ENCODE measurements around the gene ACE. TPM values are rescaled to one million over a fixed set of nuclear protein-coding genes. Genes with fewer than 3 reads are reported as not detected.
"Not testable (repeated sequence)": the region's sequence is repeated elsewhere in the genome, so short reads cannot be mapped to it uniquely, and the experiment has no call there.

Gene ACE
- total and polyA plus RNA-seq, 4 donors: 1.1 to 6.9 (median 2.4) TPM

DNA sequence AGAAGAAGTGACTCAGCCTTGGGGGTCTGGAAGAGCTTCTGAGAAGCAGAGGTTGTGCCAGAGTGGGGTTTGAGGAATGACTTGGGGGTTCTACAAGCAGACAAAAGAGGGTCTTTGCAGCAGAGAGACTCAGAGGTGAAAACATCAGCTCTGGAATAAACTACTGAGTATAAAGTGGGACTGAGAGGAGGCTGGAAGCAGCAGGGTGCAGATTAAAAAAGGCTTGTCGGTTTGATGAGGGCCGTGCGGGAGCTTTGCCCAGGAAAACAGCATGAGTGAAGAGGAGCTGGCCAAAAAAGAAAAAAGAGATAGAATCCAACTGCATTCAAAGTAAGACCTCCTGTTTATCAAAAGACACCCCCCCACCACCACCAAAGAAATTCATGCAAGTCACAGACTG lies 13.1 kb upstream of the ACE start (continued):
- TF ChIP-seq, protein P1, sequence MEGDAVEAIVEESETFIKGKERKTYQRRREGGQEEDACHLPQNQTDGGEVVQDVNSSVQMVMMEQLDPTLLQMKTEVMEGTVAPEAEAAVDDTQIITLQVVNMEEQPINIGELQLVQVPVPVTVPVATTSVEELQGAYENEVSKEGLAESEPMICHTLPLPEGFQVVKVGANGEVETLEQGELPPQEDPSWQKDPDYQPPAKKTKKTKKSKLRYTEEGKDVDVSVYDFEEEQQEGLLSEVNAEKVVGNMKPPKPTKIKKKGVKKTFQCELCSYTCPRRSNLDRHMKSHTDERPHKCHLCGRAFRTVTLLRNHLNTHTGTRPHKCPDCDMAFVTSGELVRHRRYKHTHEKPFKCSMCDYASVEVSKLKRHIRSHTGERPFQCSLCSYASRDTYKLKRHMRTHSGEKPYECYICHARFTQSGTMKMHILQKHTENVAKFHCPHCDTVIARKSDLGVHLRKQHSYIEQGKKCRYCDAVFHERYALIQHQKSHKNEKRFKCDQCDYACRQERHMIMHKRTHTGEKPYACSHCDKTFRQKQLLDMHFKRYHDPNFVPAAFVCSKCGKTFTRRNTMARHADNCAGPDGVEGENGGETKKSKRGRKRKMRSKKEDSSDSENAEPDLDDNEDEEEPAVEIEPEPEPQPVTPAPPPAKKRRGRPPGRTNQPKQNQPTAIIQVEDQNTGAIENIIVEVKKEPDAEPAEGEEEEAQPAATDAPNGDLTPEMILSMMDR (IDR thresholded peaks at IDR 0.05; ENCODE audit: low read depth, low read length, missing input control): no peak
- TF ChIP-seq NR2F2 (IDR thresholded peaks at IDR 0.05): no peak

DNA sequence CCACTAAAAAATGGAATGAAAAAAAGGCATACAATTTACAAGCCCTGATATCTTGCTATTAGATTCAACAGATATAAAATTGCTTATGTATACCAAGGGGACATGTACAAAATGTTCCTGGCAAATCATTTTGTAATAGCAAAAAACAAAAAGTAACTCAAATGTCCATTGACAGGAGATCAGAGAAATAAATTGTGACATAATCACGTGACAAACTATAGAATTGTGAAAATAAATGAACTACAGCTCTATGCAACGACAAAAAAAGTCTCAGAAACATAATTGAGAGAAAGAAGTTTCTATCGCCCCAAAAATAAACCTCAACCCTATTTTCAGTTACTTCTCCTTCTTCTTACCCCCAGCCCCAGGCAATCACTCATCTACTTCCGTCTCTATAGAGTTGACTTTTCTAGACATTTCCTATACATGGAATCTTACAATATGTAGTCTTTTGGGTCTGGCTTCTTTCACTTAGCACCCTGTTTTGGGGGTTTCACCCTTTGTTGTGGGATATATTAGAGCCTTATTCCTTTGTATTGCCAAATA lies 12.1 kb upstream of the ACE start:
- Histone ChIP-seq H3K36me3 (ENCODE audit: control insufficient read depth in 4 of 4, insufficient read depth in 3 of 4, low read depth in 1 of 4, low read length in 3 of 4) (no peaks in the 10 kb centered on the region), H3K4me1 (ENCODE audit: control insufficient read depth in 4 of 4, insufficient read depth in 4 of 4, low read length in 3 of 4) (no peaks in the 10 kb centered on the region), H3K4me3 (ENCODE audit: low read depth in 1 of 3, low read length in 3 of 3) (no peak overlapping the region), H3K27ac (ENCODE audit: low read depth in 1 of 2, low read length in 2 of 2) (no peak overlapping the region), H3K9ac (ENCODE audit: low read depth in 1 of 2, low read length in 2 of 2) (no peak overlapping the region), H3K9me3 (ENCODE audit: control insufficient read depth in 4 of 4, low read length in 3 of 4) (no peaks in the 10 kb centered on the region), H3K27me3 (ENCODE audit: control insufficient read depth in 4 of 4, insufficient read depth in 4 of 4, low read length in 3 of 4) (no peaks in the 10 kb centered on the region)
- TF ChIP-seq RXRA (IDR thresholded peaks at IDR 0.05) (no peak), SP1 (IDR thresholded peaks at IDR 0.05) (no peak), RAD21 (IDR thresholded peaks at IDR 0.05) (no peak), TAF1 (conservative IDR thresholded peaks at IDR 0.05) (no peak), EGR1 (IDR thresholded peaks at IDR 0.05; ENCODE audit: low read depth in 2 of 2) (no peak), NR2F2 (IDR thresholded peaks at IDR 0.05) (no peak), FOXA2 (IDR thresholded peaks at IDR 0.05) (no peak), JUND (IDR thresholded peaks at IDR 0.05) (no peak), HNF4G (IDR thresholded peaks at IDR 0.05) (no peak), FOXA1 (IDR thresholded peaks at IDR 0.05) (no peak), HNF4A (conservative IDR thresholded peaks at IDR 0.05) (no peak), YY1 (IDR thresholded peaks at IDR 0.05) (no peak)
- TF ChIP-seq, protein P1 (IDR thresholded peaks at IDR 0.05; ENCODE audit: low read depth, low read length, missing input control): no peak
- TF ChIP-seq, protein P2, sequence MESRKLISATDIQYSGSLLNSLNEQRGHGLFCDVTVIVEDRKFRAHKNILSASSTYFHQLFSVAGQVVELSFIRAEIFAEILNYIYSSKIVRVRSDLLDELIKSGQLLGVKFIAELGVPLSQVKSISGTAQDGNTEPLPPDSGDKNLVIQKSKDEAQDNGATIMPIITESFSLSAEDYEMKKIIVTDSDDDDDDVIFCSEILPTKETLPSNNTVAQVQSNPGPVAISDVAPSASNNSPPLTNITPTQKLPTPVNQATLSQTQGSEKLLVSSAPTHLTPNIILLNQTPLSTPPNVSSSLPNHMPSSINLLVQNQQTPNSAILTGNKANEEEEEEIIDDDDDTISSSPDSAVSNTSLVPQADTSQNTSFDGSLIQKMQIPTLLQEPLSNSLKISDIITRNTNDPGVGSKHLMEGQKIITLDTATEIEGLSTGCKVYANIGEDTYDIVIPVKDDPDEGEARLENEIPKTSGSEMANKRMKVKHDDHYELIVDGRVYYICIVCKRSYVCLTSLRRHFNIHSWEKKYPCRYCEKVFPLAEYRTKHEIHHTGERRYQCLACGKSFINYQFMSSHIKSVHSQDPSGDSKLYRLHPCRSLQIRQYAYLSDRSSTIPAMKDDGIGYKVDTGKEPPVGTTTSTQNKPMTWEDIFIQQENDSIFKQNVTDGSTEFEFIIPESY (IDR thresholded peaks at IDR 0.05): no peak
- TF ChIP-seq, protein P3, sequence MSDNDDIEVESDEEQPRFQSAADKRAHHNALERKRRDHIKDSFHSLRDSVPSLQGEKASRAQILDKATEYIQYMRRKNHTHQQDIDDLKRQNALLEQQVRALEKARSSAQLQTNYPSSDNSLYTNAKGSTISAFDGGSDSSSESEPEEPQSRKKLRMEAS (IDR thresholded peaks at IDR 0.05): no peak
- WGBS: 75% methylated on average over 4 of the region's 4 CpGs
- DNase-seq (ENCODE audit: low spot score): no peak

DNA sequence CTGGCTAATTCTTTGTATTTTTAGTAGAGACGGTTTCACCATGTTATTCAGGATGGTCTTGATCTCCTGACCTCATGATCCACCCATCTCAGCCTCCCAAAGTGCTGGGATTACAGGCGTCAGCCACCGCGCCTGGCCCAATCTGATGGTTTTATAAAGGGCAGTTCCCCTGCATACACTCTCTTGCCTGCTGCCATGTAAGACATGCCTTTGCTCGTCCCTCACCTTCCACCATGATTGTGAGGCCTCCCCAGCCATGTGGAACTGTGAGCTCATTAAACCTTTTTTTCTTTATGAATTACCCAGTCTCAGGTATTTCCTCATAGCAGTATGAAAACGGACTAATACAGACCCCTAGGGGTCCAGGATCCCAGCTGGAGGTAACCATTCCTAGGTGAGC lies 8.8 kb upstream of the ACE start:
- not testable (repeated sequence) for H3K4me3 ChIP-seq (ENCODE audit: low read depth in 1 of 3, low read length in 3 of 3); H3K27me3 ChIP-seq (ENCODE audit: control insufficient read depth in 4 of 4, insufficient read depth in 4 of 4, low read length in 3 of 4); H3K4me1 ChIP-seq (ENCODE audit: control insufficient read depth in 4 of 4, insufficient read depth in 4 of 4, low read length in 3 of 4); H3K27ac ChIP-seq (ENCODE audit: low read depth in 1 of 2, low read length in 2 of 2); H3K9ac ChIP-seq (ENCODE audit: low read depth in 1 of 2, low read length in 2 of 2); DNase-seq (ENCODE audit: low spot score); H3K36me3 ChIP-seq (ENCODE audit: control insufficient read depth in 4 of 4, insufficient read depth in 3 of 4, low read depth in 1 of 4, low read length in 3 of 4); H3K9me3 ChIP-seq (ENCODE audit: control insufficient read depth in 4 of 4, low read length in 3 of 4)
- 88% methylated on average over 6 of the region's 6 CpGs for WGBS
